Left ventricle myocardium superior (tissue), 1 donor: ENCODE data around the gene SEC24C. TPM values are rescaled to one million over a fixed set of nuclear protein-coding genes. Genes with fewer than 3 reads are reported as not detected.
A peak's percentile ranks its signal among the peaks of the same experiment; 100 is the strongest.

Source experiments
- ATAC-seq: fragments of 200-7000 bp; cut with Tn5 transposase; one replicate; pipeline ENCODE4 v1.9.1; 2020; ENCODE audit warnings: mild to moderate bottlenecking, moderate library complexity
- DNase-seq: peaks from one replicate; pipeline ENCODE4 v3.0.0-alpha.2; 2020
- intact Hi-C: fragments of 100-400 bp; cut with micrococcal nuclease; formaldehyde crosslinking; loops from one replicate; pipeline ENCODE4 v1.11.0; 2022
- total RNA-seq: library from RNA; stranded (reverse); fragmentation: NEBNext Ultra II Directional; extraction: Animal tissue kit (Norgen Biotek cat#: 25700); gene quantifications from one replicate; pipeline ENCODE4 v1.2.1, GENCODE V29; 2021
- donor health status: DM: no; HTN: yes; CAD: no; lungs with severe emphysema.

Gene SEC24C
- total RNA-seq, 1 donor from 2014 or later, result 50.5 TPM

- intact Hi-C loops, result no loop called here
- ATAC-seq, result no peak
- DNase-seq, result no peak
Observed at GRCh38 chr10:73765066-73765465, 20.9 kb downstream of the SEC24C start.

GRCh38 chr10:73768881-73769280 lies 24.7 kb downstream of the SEC24C start:
- DNase-seq, result no peak
- no peak for ATAC-seq
- intact Hi-C loops, result no loop called here

- no peak for DNase-seq
- intact Hi-C loops, result no loop called here
- ATAC-seq, result no peak
Observed at GRCh38 chr10:73769396-73769795, 25.2 kb downstream of the SEC24C start.

GRCh38 chr10:73771722-73772280 lies 27.6 kb downstream of the SEC24C start:
- peak; percentile 96 for DNase-seq
- intact Hi-C loops, result no loop called here
- ATAC-seq, result peak; percentile 7

GRCh38 chr10:73772281-73773151 lies 28.3 kb downstream of the SEC24C start:
- ATAC-seq (peak; percentile 85), DNase-seq (peak; percentile 91)
- intact Hi-C loops, result no loop called here

GRCh38 chr10:73773152-73773879 lies 29.1 kb downstream of the SEC24C start:
- intact Hi-C loops, result no loop called here
- DNase-seq (no peak), ATAC-seq (peak; percentile 1)

- ATAC-seq, result no peak
Observed at GRCh38 chr10:73774637-73775036, 30.5 kb downstream of the SEC24C start.

GRCh38 chr10:73779018-73779417 lies 34.8 kb downstream of the SEC24C start:
- intact Hi-C loops, result no loop called here
- DNase-seq (no peak), ATAC-seq (no peak)

More at GRCh38 chr10:73774637-73775036, 30.5 kb downstream of the SEC24C start:
- intact Hi-C loops, result no loop called here
- no peak for DNase-seq

GRCh38 chr10:73779539-73780197 lies 35.5 kb downstream of the SEC24C start:
- intact Hi-C loops, result no loop called here
- DNase-seq, result no peak
- ATAC-seq, result no peak

GRCh38 chr10:73780301-73780700 lies 36.1 kb downstream of the SEC24C start:
- no peak for ATAC-seq
- intact Hi-C loops, result no loop called here
- DNase-seq, result no peak

- intact Hi-C loops, result no loop called here
- ATAC-seq, result no peak
- no peak for DNase-seq
Observed at GRCh38 chr10:73780966-73781365, 36.8 kb downstream of the SEC24C start.

- no peak for ATAC-seq
- DNase-seq, result no peak
- intact Hi-C loops, result no loop called here
Observed at GRCh38 chr10:73781548-73781878, 37.3 kb downstream of the SEC24C start.

GRCh38 chr10:73781879-73782748 lies 37.9 kb downstream of the SEC24C start, which contains the start of gene CHCHD1:
CHCHD1 (plus strand) TSS chr10:73782048; CDS start chr10:73782076, 28 bp downstream.
- intact Hi-C loops, result no loop called here
- ATAC-seq (peak; percentile 76), DNase-seq (peak; percentile 96)

- no peak for ATAC-seq
- no peak for DNase-seq
- intact Hi-C loops, result no loop called here
Observed at GRCh38 chr10:73782749-73783085, 38.5 kb downstream of the SEC24C start.

- peak; percentile 92 for DNase-seq
- peak; percentile 89 for ATAC-seq
- intact Hi-C loops, result no loop called here
Observed at GRCh38 chr10:73785211-73785720, 41.1 kb downstream of the SEC24C start, which contains the start of gene ZSWIM8. ZSWIM8 (plus strand) TSS chr10:73785606; CDS start chr10:73785879, 273 bp downstream.

GRCh38 chr10:73785721-73786511 lies 41.7 kb downstream of the SEC24C start:
- intact Hi-C loops, result no loop called here
- DNase-seq, result peak; percentile 52
- peak; percentile 46 for ATAC-seq

- intact Hi-C loops, result no loop called here
- DNase-seq (no peak), ATAC-seq (no peak)
Observed at GRCh38 chr10:73786512-73786885, 42.3 kb downstream of the SEC24C start.
